HEK293T (cell line): ENCODE results near the gene GMDS.

Source experiments
- ARNT ChIP-seq: fragments of 450-650 bp; IDR thresholded peaks from 2 replicates; pipeline ENCODE4 v1.6.1; 2017; ENCODE audit warnings: mild to moderate bottlenecking
- SUZ12 ChIP-seq: fragments of 450-650 bp; IDR thresholded peaks from 2 replicates; pipeline ENCODE4 v1.6.1; 2016; ENCODE audit warnings: mild to moderate bottlenecking

DNA sequence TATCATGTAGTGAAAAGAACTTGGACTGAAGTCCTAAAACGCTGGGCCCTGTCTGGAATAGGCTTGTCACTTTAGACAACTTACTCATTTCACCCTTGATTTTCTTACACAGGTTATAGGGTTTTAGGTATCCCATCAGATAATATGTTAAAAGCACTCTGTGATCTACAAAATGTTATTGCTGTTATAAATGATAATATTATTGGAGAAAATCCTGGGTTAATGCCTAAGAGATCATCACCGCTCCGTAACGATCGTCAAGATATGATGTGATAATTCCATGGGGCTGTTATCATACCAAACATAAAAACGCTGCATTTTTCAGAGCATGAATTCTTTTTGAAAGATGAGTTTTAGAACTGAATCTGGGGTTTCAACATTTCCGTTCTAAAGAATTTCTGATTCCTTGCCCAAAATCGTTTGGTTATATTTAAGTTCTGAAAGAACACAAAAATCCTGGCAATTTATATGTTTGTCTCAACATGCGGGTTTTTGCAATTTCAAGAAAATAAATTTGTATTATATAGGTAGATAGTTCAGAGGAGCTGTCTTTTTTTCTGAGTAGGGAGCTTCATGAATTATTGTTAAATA is 480.9 kb downstream of the GMDS start:
- TF ChIP-seq SUZ12, result no peak
- TF ChIP-seq ARNT, result no peak
